ENCODE data around the gene KHK.

KHK gene

GRCh38 chr2:27084297-27085061 is 2.1 kb upstream of the KHK start:
- DNase-seq (ENCODE audit: low read depth), result no peak
- H3K36me3 ChIP-seq (ENCODE audit: control insufficient read depth, insufficient read depth, low read length, severe bottlenecking), result peaks cover 10% of the 10 kb centered on the region
- peaks cover 36% of the 10 kb centered on the region for H3K4me1 ChIP-seq (ENCODE audit: control insufficient read depth, insufficient read depth, low read length)
- no peak overlapping the region for H3K4me3 ChIP-seq (ENCODE audit: low read length)
- H3K9me3 ChIP-seq (ENCODE audit: control insufficient read depth, low read length), result no peaks in the 10 kb centered on the region
- no peaks in the 10 kb centered on the region for H3K27me3 ChIP-seq (replicated peaks; ENCODE audit: control insufficient read depth, insufficient read depth, low read length)
- no peak overlapping the region for H3K9ac ChIP-seq (ENCODE audit: low read length)

GRCh38 chr2:27085062-27085672 is 1.4 kb upstream of the KHK start:
- peaks cover 10% of the 10 kb centered on the region for H3K36me3 ChIP-seq (ENCODE audit: control insufficient read depth, insufficient read depth, low read length, severe bottlenecking)
- H3K9ac ChIP-seq (ENCODE audit: low read length), result peak overlapping the region; percentile 90
- peak overlapping the region; percentile 82 for H3K4me3 ChIP-seq (ENCODE audit: low read length)
- H3K27me3 ChIP-seq (replicated peaks; ENCODE audit: control insufficient read depth, insufficient read depth, low read length), result no peaks in the 10 kb centered on the region
- DNase-seq (ENCODE audit: low read depth), result no peak
- no peaks in the 10 kb centered on the region for H3K9me3 ChIP-seq (ENCODE audit: control insufficient read depth, low read length)
- peaks cover 30% of the 10 kb centered on the region for H3K4me1 ChIP-seq (ENCODE audit: control insufficient read depth, insufficient read depth, low read length)

GRCh38 chr2:27085673-27086089 is 891 bp upstream of the KHK start:
- Histone ChIP-seq H3K9me3 (ENCODE audit: control insufficient read depth, low read length) (no peaks in the 10 kb centered on the region), H3K27me3 (replicated peaks; ENCODE audit: control insufficient read depth, insufficient read depth, low read length) (no peaks in the 10 kb centered on the region), H3K4me3 (ENCODE audit: low read length) (peak overlapping the region; percentile 82), H3K36me3 (ENCODE audit: control insufficient read depth, insufficient read depth, low read length, severe bottlenecking) (peaks cover 10% of the 10 kb centered on the region), H3K9ac (ENCODE audit: low read length) (peak overlapping the region; percentile 90), H3K4me1 (ENCODE audit: control insufficient read depth, insufficient read depth, low read length) (peaks cover 24% of the 10 kb centered on the region)
- peak; percentile 41 for DNase-seq (ENCODE audit: low read depth)

DNA sequence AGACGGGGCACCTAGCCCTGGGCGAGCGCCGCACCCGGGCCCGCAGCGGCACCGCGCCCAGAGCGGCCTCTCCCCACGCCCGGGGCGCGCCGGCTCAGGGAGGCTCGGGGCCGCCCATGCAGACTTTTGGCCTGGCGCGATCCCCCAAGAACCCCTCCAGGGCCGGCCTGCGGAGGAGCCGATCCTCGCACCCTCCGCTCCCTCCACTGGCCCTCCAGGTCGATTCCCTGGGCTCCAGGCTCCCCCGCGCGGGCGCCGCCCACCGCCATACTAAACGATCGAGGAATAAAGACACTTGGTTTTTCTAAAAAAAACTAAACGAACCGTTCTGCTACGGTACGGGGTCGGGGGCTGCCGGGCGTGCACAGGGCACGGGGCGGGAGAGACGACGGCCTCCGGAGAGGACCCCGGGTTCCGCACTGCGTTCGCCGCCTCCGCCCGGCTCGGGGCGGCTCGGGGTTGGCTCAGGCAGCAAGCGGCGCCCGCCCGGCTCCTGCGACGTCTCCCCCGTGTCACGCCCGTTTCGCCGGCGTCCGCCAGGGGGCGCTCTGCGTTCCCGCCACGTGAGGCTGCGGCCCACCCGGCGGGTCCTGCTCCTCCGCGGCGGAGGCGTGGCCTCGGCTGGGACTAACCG is 365 bp upstream of the KHK start:
- H3K27me3 ChIP-seq (replicated peaks; ENCODE audit: control insufficient read depth, insufficient read depth, low read length), result no peaks in the 10 kb centered on the region
- no peaks in the 10 kb centered on the region for H3K9me3 ChIP-seq (ENCODE audit: control insufficient read depth, low read length)
- peak overlapping the region; percentile 82 for H3K4me3 ChIP-seq (ENCODE audit: low read length)
- H3K9ac ChIP-seq (ENCODE audit: low read length), result peak overlapping the region; percentile 90
- H3K36me3 ChIP-seq (ENCODE audit: control insufficient read depth, insufficient read depth, low read length, severe bottlenecking), result peaks cover 10% of the 10 kb centered on the region
- peak; percentile 97 for DNase-seq (ENCODE audit: low read depth)
- H3K4me1 ChIP-seq (ENCODE audit: control insufficient read depth, insufficient read depth, low read length), result peaks cover 19% of the 10 kb centered on the region

DNA sequence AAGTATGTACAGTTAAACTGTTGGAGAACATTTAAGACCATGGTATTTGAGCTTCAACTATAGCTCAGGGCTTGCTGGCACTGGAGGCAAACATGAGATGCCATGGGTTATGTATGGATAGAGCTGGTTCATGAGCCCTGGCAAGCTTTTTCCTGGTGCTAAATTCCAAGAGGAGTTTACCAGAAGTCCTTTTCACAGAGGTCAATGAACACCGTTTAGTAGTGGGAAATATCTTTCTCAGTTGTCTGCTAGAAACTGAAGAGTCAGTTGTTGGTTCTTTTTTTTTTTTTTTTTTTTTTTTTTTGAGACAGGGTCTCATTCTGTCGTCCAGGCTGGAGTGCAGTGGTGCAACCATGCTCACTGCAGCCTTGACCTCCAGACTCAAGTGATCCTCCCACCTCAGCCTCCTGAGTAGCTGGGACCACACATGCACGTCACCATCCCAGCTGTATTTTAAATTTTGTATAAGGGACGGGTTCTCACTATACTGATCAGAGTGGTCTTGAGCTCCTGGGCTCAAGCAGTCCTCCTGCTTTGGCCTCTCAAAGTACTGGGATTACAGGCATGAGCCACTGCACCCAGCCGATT is 1.3 kb downstream of the KHK start:
- Histone ChIP-seq H3K27me3 (replicated peaks; ENCODE audit: control insufficient read depth, insufficient read depth, low read length) (no peaks in the 10 kb centered on the region), H3K36me3 (ENCODE audit: control insufficient read depth, insufficient read depth, low read length, severe bottlenecking) (no peaks in the 10 kb centered on the region), H3K4me3 (ENCODE audit: low read length) (no peak overlapping the region), H3K9me3 (ENCODE audit: control insufficient read depth, low read length) (no peaks in the 10 kb centered on the region), H3K9ac (ENCODE audit: low read length) (no peak overlapping the region), H3K4me1 (ENCODE audit: control insufficient read depth, insufficient read depth, low read length) (peaks cover 14% of the 10 kb centered on the region)
- DNase-seq (ENCODE audit: low read depth), result no peak

- Histone ChIP-seq H3K4me3 (ENCODE audit: low read length) (no peak overlapping the region), H3K27me3 (replicated peaks; ENCODE audit: control insufficient read depth, insufficient read depth, low read length) (no peaks in the 10 kb centered on the region), H3K4me1 (ENCODE audit: control insufficient read depth, insufficient read depth, low read length) (peaks cover 14% of the 10 kb centered on the region), H3K9ac (ENCODE audit: low read length) (no peak overlapping the region), H3K9me3 (ENCODE audit: control insufficient read depth, low read length) (no peaks in the 10 kb centered on the region), H3K36me3 (ENCODE audit: control insufficient read depth, insufficient read depth, low read length, severe bottlenecking) (no peaks in the 10 kb centered on the region)
- DNase-seq (ENCODE audit: low read depth), result no peak
These were observed 2.1 kb downstream of the KHK start for GRCh38 chr2:27088634-27089033.

- no peak overlapping the region for H3K9ac ChIP-seq (ENCODE audit: low read length)
- no peaks in the 10 kb centered on the region for H3K9me3 ChIP-seq (ENCODE audit: control insufficient read depth, low read length)
- peaks cover 14% of the 10 kb centered on the region for H3K4me1 ChIP-seq (ENCODE audit: control insufficient read depth, insufficient read depth, low read length)
- no peaks in the 10 kb centered on the region for H3K36me3 ChIP-seq (ENCODE audit: control insufficient read depth, insufficient read depth, low read length, severe bottlenecking)
- no peaks in the 10 kb centered on the region for H3K27me3 ChIP-seq (replicated peaks; ENCODE audit: control insufficient read depth, insufficient read depth, low read length)
- H3K4me3 ChIP-seq (ENCODE audit: low read length), result no peak overlapping the region
- no peak for DNase-seq (ENCODE audit: low read depth)
These were observed 2.8 kb downstream of the KHK start for GRCh38 chr2:27089111-27089954.

GRCh38 chr2:27091746-27092695 is 5.4 kb downstream of the KHK start:
- H3K27me3 ChIP-seq (replicated peaks; ENCODE audit: control insufficient read depth, insufficient read depth, low read length), result no peaks in the 10 kb centered on the region
- no peaks in the 10 kb centered on the region for H3K9me3 ChIP-seq (ENCODE audit: control insufficient read depth, low read length)
- H3K4me1 ChIP-seq (ENCODE audit: control insufficient read depth, insufficient read depth, low read length), result peaks cover 17% of the 10 kb centered on the region
- no peak overlapping the region for H3K9ac ChIP-seq (ENCODE audit: low read length)
- no peak for DNase-seq (ENCODE audit: low read depth)
- no peak overlapping the region for H3K4me3 ChIP-seq (ENCODE audit: low read length)
- H3K36me3 ChIP-seq (ENCODE audit: control insufficient read depth, insufficient read depth, low read length, severe bottlenecking), result no peaks in the 10 kb centered on the region

- Histone ChIP-seq H3K9me3 (ENCODE audit: control insufficient read depth, low read length) (no peaks in the 10 kb centered on the region), H3K4me1 (ENCODE audit: control insufficient read depth, insufficient read depth, low read length) (peaks cover 16% of the 10 kb centered on the region)
These were observed 6.3 kb downstream of the KHK start for GRCh38 chr2:27092696-27093429.

More at GRCh38 chr2:27092696-27093429, 6.3 kb downstream of the KHK start:
- Histone ChIP-seq H3K9ac (ENCODE audit: low read length) (no peak overlapping the region), H3K4me3 (ENCODE audit: low read length) (no peak overlapping the region), H3K36me3 (ENCODE audit: control insufficient read depth, insufficient read depth, low read length, severe bottlenecking) (no peaks in the 10 kb centered on the region), H3K27me3 (replicated peaks; ENCODE audit: control insufficient read depth, insufficient read depth, low read length) (no peaks in the 10 kb centered on the region)
- no peak for DNase-seq (ENCODE audit: low read depth)

Data from adipocyte (in vitro differentiated cells).